HCT116 (cell line): Measurements from ENCODE around the gene CSHL1.

ENCODE experiments used
- ELF1 ChIP-seq: IDR thresholded peaks from 2 replicates; pipeline ENCODE4 v1.6.1; 2012; ENCODE audit warnings: low read depth, borderline replicate concordance
- EZH2 ChIP-seq: fragments of 200-600 bp; sonication (generic); IDR thresholded peaks from 2 replicates; pipeline ENCODE4 v1.6.1; 2017; ENCODE audit warnings: antibody characterized with exemption, mixed run types
- JUND ChIP-seq: IDR thresholded peaks from 2 replicates; pipeline ENCODE4 v1.6.1; 2012
- POLR2A ChIP-seq: IDR thresholded peaks from 2 replicates; pipeline ENCODE4 v1.7.0; 2011; ENCODE audit warnings: borderline replicate concordance; ENCODE audit not compliant: insufficient read depth, insufficient read length; ENCODE audit errors: extremely low read depth
- POLR2AphosphoS5 ChIP-seq: IDR thresholded peaks from 2 replicates; pipeline ENCODE4 v1.6.1; 2011; ENCODE audit warnings: mild to moderate bottlenecking, low read depth, low read length, moderate library complexity
- SIN3A ChIP-seq: IDR thresholded peaks from 2 replicates; pipeline ENCODE4 v1.6.1; 2012; ENCODE audit warnings: low read depth
- SP1 ChIP-seq: IDR thresholded peaks from 2 replicates; pipeline ENCODE4 v1.6.1; 2012; ENCODE audit warnings: low read depth
- SRF ChIP-seq: IDR thresholded peaks from 2 replicates; pipeline ENCODE4 v1.6.1; 2012; ENCODE audit warnings: low read depth
- TF ChIP-seq, protein P1 (sequence below), 3 experiments: fragments of 200-600 bp in 1 of 3; sonication (generic) in 1 of 3; IDR thresholded peaks in 2 of 3; conservative IDR thresholded peaks in 1 of 3; 2 replicates each; pipeline ENCODE4 v1.5.1; 2012 to 2017; ENCODE audit warnings: low read depth in 2 of 3, low read length in 2 of 3, antibody characterized with exemption in 1 of 3, borderline replicate concordance in 1 of 3, control low read depth in 1 of 3, mild to moderate bottlenecking in 1 of 3, mixed read lengths in 1 of 3, mixed run types in 1 of 3, moderate library complexity in 1 of 3; ENCODE audit not compliant: insufficient read depth in 1 of 3
- TF ChIP-seq, protein P2 (sequence below): IDR thresholded peaks from 2 replicates; pipeline ENCODE4 v1.6.1; 2012

DNA sequence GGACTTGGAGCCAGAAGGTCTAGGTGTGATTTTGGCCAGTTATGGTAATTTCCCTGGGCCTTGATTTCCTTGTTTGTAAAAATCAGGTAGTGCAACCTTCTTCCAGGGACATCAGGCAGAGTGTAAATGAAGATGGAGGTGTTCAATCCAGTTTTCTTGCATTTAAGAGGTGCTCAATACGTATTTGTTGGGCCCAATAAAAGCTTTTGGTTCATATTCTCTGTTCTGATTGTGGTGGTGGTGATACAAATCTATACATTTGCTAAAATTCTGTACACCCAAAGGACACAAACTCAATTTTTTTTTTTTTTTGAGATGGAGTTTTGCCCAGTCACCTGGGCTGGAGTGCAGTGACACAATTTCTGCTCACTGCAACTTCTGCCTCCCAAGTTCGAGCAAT is 15.1 kb upstream of the CSHL1 start:
- TF ChIP-seq POLR2A (no peak), ELF1 (no peak), POLR2AphosphoS5 (no peak), EZH2 (no peak), JUND (no peak), SIN3A (no peak), SRF (no peak), SP1 (no peak)
- TF ChIP-seq, protein P1, sequence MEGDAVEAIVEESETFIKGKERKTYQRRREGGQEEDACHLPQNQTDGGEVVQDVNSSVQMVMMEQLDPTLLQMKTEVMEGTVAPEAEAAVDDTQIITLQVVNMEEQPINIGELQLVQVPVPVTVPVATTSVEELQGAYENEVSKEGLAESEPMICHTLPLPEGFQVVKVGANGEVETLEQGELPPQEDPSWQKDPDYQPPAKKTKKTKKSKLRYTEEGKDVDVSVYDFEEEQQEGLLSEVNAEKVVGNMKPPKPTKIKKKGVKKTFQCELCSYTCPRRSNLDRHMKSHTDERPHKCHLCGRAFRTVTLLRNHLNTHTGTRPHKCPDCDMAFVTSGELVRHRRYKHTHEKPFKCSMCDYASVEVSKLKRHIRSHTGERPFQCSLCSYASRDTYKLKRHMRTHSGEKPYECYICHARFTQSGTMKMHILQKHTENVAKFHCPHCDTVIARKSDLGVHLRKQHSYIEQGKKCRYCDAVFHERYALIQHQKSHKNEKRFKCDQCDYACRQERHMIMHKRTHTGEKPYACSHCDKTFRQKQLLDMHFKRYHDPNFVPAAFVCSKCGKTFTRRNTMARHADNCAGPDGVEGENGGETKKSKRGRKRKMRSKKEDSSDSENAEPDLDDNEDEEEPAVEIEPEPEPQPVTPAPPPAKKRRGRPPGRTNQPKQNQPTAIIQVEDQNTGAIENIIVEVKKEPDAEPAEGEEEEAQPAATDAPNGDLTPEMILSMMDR (IDR thresholded peaks at IDR 0.05 in 2 of 3, conservative IDR thresholded peaks at IDR 0.05 in 1 of 3; ENCODE audit: borderline replicate concordance in 1 of 3, insufficient read depth in 1 of 3, low read depth in 2 of 3, low read length in 2 of 3): no peak
- TF ChIP-seq, protein P2, sequence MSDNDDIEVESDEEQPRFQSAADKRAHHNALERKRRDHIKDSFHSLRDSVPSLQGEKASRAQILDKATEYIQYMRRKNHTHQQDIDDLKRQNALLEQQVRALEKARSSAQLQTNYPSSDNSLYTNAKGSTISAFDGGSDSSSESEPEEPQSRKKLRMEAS: no peak
